Lower leg skin (tissue), 4 donors: ENCODE measurements around the gene NAPG. TPM values are rescaled to one million over a fixed set of nuclear protein-coding genes. Genes with fewer than 3 reads are reported as not detected.
"Not testable (repeated sequence)": the region's sequence is repeated elsewhere in the genome, so short reads cannot be mapped to it uniquely, and the experiment has no call there.

Source experiments
- DNase-seq, 2 donors: peaks; one replicate each; pipeline ENCODE4 v3.0.0-alpha.2; 2019; ENCODE audit warnings: low spot score in 2 of 2
- H3K4me3 ChIP-seq: fragments of 200-600 bp; sonication (generic); 2 replicates; pipeline ENCODE4 v1.5.1; 2017; ENCODE audit warnings: mild to moderate bottlenecking, low read depth; ENCODE audit not compliant: poor library complexity, severe bottlenecking
- POLR2A ChIP-seq, 2 donors: fragments of 450-650 bp; IDR thresholded peaks; one replicate each; pipeline ENCODE4 v1.6.1; 2016 to 2017; ENCODE audit warnings: antibody characterized with exemption in 2 of 2, mild to moderate bottlenecking in 1 of 2, moderate library complexity in 1 of 2
- WGBS, 2 donors: methylation state at CpG; one replicate each; pipeline ENCODE4 v1.1.5; 2018; 5-methylcytosine and 5-hydroxymethylcytosine counted together
- intact Hi-C: fragments of 100-400 bp; cut with DNase I; formaldehyde crosslinking; loops from one replicate; pipeline ENCODE4 v1.15.0; 2023; ENCODE audit warnings: low total_unique reads
- total RNA-seq, 4 donors: library from RNA; depleted of rRNA; stranded (reverse); fragments of >200 nt; gene quantifications; one replicate each; pipeline ENCODE4 v1.1.0, GENCODE V29; 2016
- TF ChIP-seq, protein P1 (sequence below), 3 donors: fragments of 450-650 bp; IDR thresholded peaks; one replicate each; pipeline ENCODE4 v1.5.1; 2016; ENCODE audit warnings: antibody characterized with exemption in 3 of 3, mild to moderate bottlenecking in 3 of 3, moderate library complexity in 2 of 3

Gene NAPG
- total RNA-seq, 4 donors from 2014 or later: 15.6 to 25.7 (median 22.0) TPM

DNA sequence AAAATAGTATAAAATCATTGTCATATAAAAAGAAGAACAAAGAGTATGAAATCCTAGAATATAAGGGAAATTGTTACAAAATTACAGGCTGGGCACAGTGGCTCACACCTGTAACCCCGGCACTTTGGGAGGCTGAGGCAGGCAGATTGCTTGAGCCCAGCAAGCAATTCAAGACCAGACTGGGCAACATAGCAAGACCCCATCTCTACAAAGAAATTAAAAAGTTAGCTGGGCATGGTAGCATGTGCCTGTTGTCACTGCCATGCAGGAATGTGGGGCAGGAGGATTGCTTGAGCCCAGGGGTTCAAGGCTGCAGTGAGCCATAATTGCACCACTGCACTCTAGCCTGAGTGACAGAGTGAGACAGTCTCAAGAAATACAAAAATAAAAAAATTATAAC is 44.8 kb downstream of the NAPG start:
- 92 to 93% methylated on average over 1 of the region's 1 CpG for WGBS, 2 donors
- intact Hi-C loops: no loop called here
- H3K4me3 ChIP-seq: no peak overlapping the region
- no peak for DNase-seq
- TF ChIP-seq, protein P1, sequence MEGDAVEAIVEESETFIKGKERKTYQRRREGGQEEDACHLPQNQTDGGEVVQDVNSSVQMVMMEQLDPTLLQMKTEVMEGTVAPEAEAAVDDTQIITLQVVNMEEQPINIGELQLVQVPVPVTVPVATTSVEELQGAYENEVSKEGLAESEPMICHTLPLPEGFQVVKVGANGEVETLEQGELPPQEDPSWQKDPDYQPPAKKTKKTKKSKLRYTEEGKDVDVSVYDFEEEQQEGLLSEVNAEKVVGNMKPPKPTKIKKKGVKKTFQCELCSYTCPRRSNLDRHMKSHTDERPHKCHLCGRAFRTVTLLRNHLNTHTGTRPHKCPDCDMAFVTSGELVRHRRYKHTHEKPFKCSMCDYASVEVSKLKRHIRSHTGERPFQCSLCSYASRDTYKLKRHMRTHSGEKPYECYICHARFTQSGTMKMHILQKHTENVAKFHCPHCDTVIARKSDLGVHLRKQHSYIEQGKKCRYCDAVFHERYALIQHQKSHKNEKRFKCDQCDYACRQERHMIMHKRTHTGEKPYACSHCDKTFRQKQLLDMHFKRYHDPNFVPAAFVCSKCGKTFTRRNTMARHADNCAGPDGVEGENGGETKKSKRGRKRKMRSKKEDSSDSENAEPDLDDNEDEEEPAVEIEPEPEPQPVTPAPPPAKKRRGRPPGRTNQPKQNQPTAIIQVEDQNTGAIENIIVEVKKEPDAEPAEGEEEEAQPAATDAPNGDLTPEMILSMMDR (IDR thresholded peaks at IDR 0.05): no peak
- TF ChIP-seq POLR2A (IDR thresholded peaks at IDR 0.05): no peak

DNA sequence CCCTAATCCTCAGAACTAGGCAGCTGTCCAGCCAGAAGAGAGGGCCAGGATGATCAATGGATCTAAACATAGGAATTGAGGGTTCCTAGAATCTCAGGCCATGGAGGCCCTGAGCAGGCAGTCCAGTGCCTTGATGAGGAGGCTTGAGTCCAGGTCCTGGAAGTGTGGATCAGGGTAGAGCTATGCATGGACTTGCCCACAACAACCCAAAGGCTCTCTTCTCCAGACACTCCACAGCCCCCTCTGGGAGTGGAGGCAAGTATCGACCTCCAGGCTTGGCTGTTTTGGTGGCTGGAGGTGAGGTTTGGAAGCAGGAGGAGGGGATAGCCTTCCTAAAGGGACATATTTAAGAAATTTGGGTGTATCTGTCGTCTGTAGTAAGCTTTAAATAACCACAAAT is 45.7 kb downstream of the NAPG start:
- 52 to 64% methylated on average over 2 of the region's 2 CpGs for WGBS, 2 donors
- TF ChIP-seq, protein P1 (IDR thresholded peaks at IDR 0.05): no peak
- no peak for TF ChIP-seq POLR2A (IDR thresholded peaks at IDR 0.05)
- no peak overlapping the region for H3K4me3 ChIP-seq
- DNase-seq: no peak
- intact Hi-C loops: no loop called here

DNA sequence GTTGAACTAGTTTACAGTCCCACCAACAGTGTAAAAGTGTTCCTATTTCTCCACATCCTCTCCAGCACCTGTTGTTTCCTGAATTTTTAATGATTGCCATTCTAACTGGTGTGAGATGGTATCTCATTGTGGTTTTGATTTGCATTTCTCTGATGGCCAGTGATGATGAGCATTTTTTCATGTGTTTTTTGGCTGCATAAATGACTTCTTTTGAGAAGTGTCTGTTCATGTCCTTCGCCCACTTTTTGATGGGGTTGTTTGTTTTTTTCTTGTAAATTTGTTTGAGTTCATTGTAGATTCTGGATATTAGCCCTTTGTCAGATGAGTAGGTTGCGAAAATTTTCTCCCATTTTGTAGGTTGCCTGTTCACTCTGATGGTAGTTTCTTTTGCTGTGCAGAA is 47.4 kb downstream of the NAPG start:
- intact Hi-C loops, H3K4me3 ChIP-seq, DNase-seq: not testable (repeated sequence)
- no CpG with 5 or more reads among the region's 2 CpGs for WGBS, 2 donors

DNA sequence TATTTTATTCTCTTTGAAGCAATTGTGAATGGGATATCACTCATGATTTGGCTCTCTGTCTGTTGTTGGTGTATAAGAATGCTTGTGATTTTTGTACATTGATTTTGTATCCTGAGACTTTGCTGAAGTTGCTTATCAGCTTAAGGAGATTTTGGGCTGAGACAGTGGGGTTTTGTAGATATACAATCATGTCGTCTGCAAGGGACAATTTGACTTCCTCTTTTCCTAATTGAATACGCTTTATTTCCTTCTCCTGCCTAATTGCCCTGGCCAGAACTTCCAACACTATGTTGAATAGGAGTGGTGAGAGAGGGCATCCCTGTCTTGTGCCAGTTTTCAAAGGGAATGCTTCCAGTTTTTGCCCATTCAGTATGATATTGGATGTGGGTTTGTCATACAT is 48.6 kb downstream of the NAPG start:
- WGBS, 2 donors: 74 to 78% methylated on average over 2 of the region's 2 CpGs
- intact Hi-C loops, H3K4me3 ChIP-seq, DNase-seq: not testable (repeated sequence)

DNA sequence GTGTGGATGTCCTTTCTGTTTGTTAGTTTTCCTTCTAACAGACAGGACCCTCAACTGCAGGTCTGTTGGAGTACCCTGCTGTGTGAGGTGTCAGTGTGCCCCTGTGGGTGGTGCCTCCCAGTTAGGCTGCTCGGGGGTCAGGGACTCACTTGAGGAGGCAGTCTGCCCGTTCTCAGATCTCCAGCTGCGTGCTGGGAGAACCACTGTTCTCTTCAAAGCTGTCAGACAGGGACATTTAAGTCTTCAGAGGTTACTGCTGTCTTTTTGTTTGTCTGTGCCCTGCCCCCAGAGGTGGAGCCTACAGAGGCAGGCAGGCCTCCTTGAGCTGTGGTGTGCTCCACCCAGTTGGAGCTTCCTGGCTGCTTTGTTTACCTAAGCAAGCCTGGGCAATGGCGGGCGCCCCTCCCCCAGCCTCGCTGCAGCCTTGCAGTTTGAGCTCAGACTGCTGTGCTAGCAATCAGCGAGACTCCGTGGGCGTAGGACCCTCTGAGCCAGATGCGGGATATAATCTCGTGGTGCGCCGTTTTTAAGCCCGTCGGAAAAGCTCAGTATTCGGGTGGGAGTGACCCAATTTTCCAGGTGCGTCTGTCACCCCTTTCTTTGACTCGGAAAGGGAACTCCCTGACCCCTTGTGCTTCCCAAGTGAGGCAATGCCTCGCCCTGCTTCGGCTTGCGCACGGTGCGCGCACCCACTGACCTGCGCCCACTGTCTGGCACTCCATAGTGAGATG is 52.2 kb downstream of the NAPG start:
- intact Hi-C loops, H3K4me3 ChIP-seq, DNase-seq: not testable (repeated sequence)
- 62 to 81% methylated on average over 22 to 25 of the region's 25 CpGs for WGBS, 2 donors

DNA sequence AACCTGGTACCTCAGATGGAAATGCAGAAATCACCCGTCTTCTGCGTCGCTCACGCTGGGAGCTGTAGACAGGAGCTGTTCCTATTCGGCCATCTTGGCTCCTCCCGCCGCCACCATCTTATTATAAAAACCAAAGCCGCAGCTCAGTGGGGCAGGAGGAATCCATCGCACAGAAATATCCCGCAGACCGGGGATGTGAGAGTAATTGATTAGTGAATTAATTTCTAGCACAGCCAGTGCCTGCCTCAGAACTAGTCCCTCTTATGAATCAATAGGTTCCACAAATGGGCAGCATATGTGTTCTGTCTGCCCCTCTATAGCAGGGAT is 52.7 kb downstream of the NAPG start:
- DNase-seq, H3K4me3 ChIP-seq, intact Hi-C loops: not testable (repeated sequence)
- WGBS, 2 donors: 77 to 83% methylated on average over 11 of the region's 11 CpGs

DNA sequence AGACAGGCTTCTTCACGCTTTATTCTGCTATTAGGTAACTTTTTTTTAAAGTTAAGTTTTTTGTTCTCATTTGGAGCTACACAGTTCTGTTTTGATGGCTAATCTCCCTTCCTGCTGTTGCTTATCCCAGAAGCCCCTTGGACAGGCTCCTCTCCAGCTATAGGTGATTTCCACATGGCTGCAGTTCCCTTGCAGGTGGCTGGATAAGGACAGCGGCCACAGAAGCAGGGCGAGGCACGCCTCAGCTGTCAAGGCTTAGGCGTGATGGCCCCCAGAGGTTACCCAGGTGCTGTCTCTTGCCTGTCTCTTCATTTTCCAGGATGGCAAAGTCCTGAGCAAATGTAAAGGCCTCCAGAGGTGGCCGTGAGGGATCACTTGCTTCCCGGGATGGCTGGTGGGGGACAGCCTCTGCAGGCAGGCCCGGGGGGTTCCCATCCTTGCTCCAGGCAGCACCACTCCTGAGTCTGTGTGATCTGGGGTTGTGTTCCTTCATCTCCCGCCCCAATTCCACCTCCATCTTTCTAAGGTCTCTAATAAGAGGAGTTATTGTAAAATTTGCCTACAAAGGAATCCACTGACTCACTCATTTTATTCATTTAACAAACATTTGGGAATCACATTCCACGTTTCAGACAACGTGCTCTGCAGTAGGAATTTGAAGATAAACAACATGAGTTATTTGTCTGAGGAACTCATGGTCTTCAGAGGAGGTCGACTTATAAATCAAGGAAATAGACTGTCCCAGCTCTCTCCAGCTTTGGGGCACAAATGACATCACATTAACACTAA is 53.4 kb downstream of the NAPG start:
- TF ChIP-seq, protein P1 (IDR thresholded peaks at IDR 0.05): no peak
- no peak for TF ChIP-seq POLR2A (IDR thresholded peaks at IDR 0.05)
- 76 to 79% methylated on average over 12 of the region's 12 CpGs for WGBS, 2 donors
- H3K4me3 ChIP-seq: no peak overlapping the region
- DNase-seq: no peak
- intact Hi-C loops: no loop called here

DNA sequence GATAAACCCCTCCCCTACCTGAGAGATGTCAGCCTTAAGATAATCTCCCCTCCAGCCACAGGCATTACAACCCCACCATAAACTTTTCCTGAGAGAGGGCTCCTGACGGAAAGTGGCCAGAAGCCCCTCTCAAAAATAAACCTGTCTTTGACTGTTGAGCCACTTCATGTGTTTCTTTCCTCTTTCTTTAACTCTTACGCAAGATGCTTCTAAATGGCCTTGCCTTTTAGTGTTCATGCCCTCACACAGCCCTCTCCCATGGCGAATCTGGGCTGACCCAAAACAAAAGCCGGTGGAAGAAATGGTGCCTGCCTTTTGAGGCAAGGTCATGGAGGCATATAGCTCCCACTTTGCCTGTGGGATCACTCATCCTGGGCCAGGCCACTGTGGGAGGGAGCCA is 54.4 kb downstream of the NAPG start:
- intact Hi-C loops: no loop called here
- H3K4me3 ChIP-seq: no peak overlapping the region
- DNase-seq: no peak
- WGBS, 2 donors: 94 to 95% methylated on average over 4 of the region's 4 CpGs
- TF ChIP-seq, protein P1 (IDR thresholded peaks at IDR 0.05): no peak
- TF ChIP-seq POLR2A (IDR thresholded peaks at IDR 0.05): no peak
